Astrocyte of the cerebellum (primary cell): ENCODE measurements around the gene GLIPR1.

ENCODE experiments used
- DNase-seq: peaks from one replicate; pipeline ENCODE4 v3.0.0-alpha.2; 2011; ENCODE audit warnings: low read depth
- H3K4me3 ChIP-seq: 2 replicates; pipeline ENCODE4 v1.5.1; 2011; ENCODE audit warnings: mild to moderate bottlenecking, low read depth, low read length, moderate library complexity
- CTCF ChIP-seq: IDR thresholded peaks from 2 replicates; pipeline ENCODE4 v1.5.1; 2012; ENCODE audit warnings: low read length, low read depth, moderate library complexity, mild to moderate bottlenecking; ENCODE audit errors: missing control alignments
- in situ Hi-C: cut with HindIII; loops from 2 replicates; pipeline ENCODE4 v1.10.0; 2017; ENCODE audit warnings: low sequenced_read_pairs

Gene GLIPR1

GRCh38 chr12:75503459-75503858 is 22.9 kb downstream of the GLIPR1 start:
- DNase-seq: no peak
- in situ Hi-C loops: no loop called here

GRCh38 chr12:75503866-75504265 is 23.3 kb downstream of the GLIPR1 start:
- in situ Hi-C loops: no loop called here
- no peak for TF ChIP-seq CTCF
- no peak for DNase-seq
- H3K4me3 ChIP-seq: no peak overlapping the region

More at GRCh38 chr12:75503459-75503858, 22.9 kb downstream of the GLIPR1 start:
- TF ChIP-seq CTCF: no peak
- H3K4me3 ChIP-seq: no peak overlapping the region

- no peak overlapping the region for H3K4me3 ChIP-seq
- TF ChIP-seq CTCF: peak; percentile 49
- in situ Hi-C loops: no loop called here
- DNase-seq: no peak
These were observed 25.3 kb downstream of the GLIPR1 start for GRCh38 chr12:75505706-75506312.

GRCh38 chr12:75507086-75507485 is 26.5 kb downstream of the GLIPR1 start:
- TF ChIP-seq CTCF: no peak
- no peak for DNase-seq
- in situ Hi-C loops: no loop called here
- no peak overlapping the region for H3K4me3 ChIP-seq

GRCh38 chr12:75508159-75508558 is 27.6 kb downstream of the GLIPR1 start:
- TF ChIP-seq CTCF: no peak
- no peak for DNase-seq
- no peak overlapping the region for H3K4me3 ChIP-seq
- in situ Hi-C loops: no loop called here

GRCh38 chr12:75509621-75510020 is 29.1 kb downstream of the GLIPR1 start:
- no peak for DNase-seq
- H3K4me3 ChIP-seq: no peak overlapping the region
- in situ Hi-C loops: no loop called here
- TF ChIP-seq CTCF: no peak
